SK-N-SH (cell line): ENCODE results near the gene COX5B. TPM values are rescaled to one million over a fixed set of nuclear protein-coding genes. Genes with fewer than 3 reads are reported as not detected.

Experiments
- CTCF ChIA-PET: fragments of 300-600, 350-600 bp; formaldehyde crosslinking; extraction: SDS; loops from one replicate; lab custom pipeline; 2021; lab: Yijun Ruan, JAX
- POLR2A ChIA-PET: fragments of 350-600 bp; sonication (Branson Sonifier 250); formaldehyde crosslinking; extraction: SDS; loops from one replicate; lab custom pipeline; 2020; ENCODE audit warnings: antibody characterized with exemption, inconsistent platforms; lab: Yijun Ruan, JAX
- DNase-seq: peaks from one replicate; pipeline ENCODE4 v3.0.0; 2012
- H2AFZ ChIP-seq: fragments of 200-600 bp; sonication (generic); 2 replicates; pipeline ENCODE4 v1.8.1; 2016; ENCODE audit warnings: antibody characterized with exemption, mild to moderate bottlenecking, low read depth
- H3F3A ChIP-seq: fragments of 200-600 bp; sonication (generic); replicated peaks from 2 replicates; pipeline ENCODE3; 2016; ENCODE audit warnings: antibody characterized with exemption, mild to moderate bottlenecking; ENCODE audit not compliant: insufficient read depth
- H3K27ac ChIP-seq, 2 experiments: fragments of 200-500 bp in 1 of 2; fragments of 200-600 bp in 1 of 2; sonication (Bioruptor generic) in 1 of 2; sonication (generic), shearing (Covaris generic) in 1 of 2; 2 replicates each; pipeline versions ENCODE4 v1.5.1 to v1.6.1; 2014 to 2016; ENCODE audit warnings: low read depth in 2 of 2, inconsistent platforms in 1 of 2, low read length in 1 of 2, mild to moderate bottlenecking in 1 of 2, mixed read lengths in 1 of 2
- H3K27me3 ChIP-seq: fragments of 200-600 bp; sonication (generic), shearing (Covaris generic); 2 replicates; pipeline ENCODE4 v1.6.1; 2016; ENCODE audit warnings: mixed run types; ENCODE audit not compliant: insufficient read depth
- H3K36me3 ChIP-seq, 2 experiments: fragments of 200-500 bp in 1 of 2; fragments of 200-600 bp in 1 of 2; sonication (Bioruptor generic) in 1 of 2; sonication (generic) in 1 of 2; replicated peaks in 1 of 2; 2 replicates each; pipeline versions ENCODE3 to v1.5.1; 2014 to 2016; ENCODE audit warnings: low read length in 1 of 2, mild to moderate bottlenecking in 1 of 2; ENCODE audit not compliant: insufficient read depth in 2 of 2, control insufficient read depth in 1 of 2
- H3K4me1 ChIP-seq, 2 experiments: fragments of 200-500 bp in 1 of 2; fragments of 200-600 bp in 1 of 2; sonication (Bioruptor generic) in 1 of 2; sonication (generic), shearing (Covaris generic) in 1 of 2; 2 replicates each; pipeline versions ENCODE4 v1.5.1 to v1.6.1; 2014 to 2016; ENCODE audit warnings: low read depth in 1 of 2, low read length in 1 of 2, mixed run types in 1 of 2; ENCODE audit not compliant: insufficient read depth in 2 of 2, control insufficient read depth in 1 of 2
- H3K4me2 ChIP-seq: fragments of 200-600 bp; sonication (generic), shearing (Covaris generic); 2 replicates; pipeline ENCODE4 v1.6.1; 2017; ENCODE audit warnings: mixed run types
- H3K4me3 ChIP-seq, 2 experiments: fragments of 200-500 bp in 1 of 2; fragments of 200-600 bp in 1 of 2; sonication (Bioruptor generic) in 1 of 2; sonication (generic), shearing (Covaris generic) in 1 of 2; 2 replicates each; pipeline versions ENCODE4 v1.5.1 to v1.8.1; 2014 to 2016; ENCODE audit warnings: low read depth in 2 of 2, inconsistent platforms in 1 of 2, low read length in 1 of 2, mild to moderate bottlenecking in 1 of 2, mixed read lengths in 1 of 2, moderate library complexity in 1 of 2
- H3K79me2 ChIP-seq: fragments of 200-600 bp; sonication (generic); 2 replicates; pipeline ENCODE4 v1.8.1; 2017; ENCODE audit warnings: mild to moderate bottlenecking; ENCODE audit not compliant: insufficient read depth
- H3K9ac ChIP-seq: fragments of 200-600 bp; sonication (generic); 2 replicates; pipeline ENCODE4 v1.6.1; 2017; ENCODE audit warnings: mixed run types
- H3K9me2 ChIP-seq: fragments of 200-600 bp; sonication (generic); 2 replicates; pipeline ENCODE4 v1.6.1; 2017; ENCODE audit warnings: mixed run types
- H3K9me3 ChIP-seq: fragments of 200-600 bp; sonication (generic); 2 replicates; pipeline ENCODE4 v1.6.1; 2017; ENCODE audit warnings: mixed run types, mild to moderate bottlenecking, moderate library complexity
- H4K20me1 ChIP-seq: fragments of 200-600 bp; sonication (generic); 2 replicates; pipeline ENCODE4 v1.6.1; 2017; ENCODE audit warnings: mild to moderate bottlenecking, mixed run types; ENCODE audit not compliant: insufficient read depth
- FOSL2 ChIP-seq: IDR thresholded peaks from 2 replicates; pipeline ENCODE4 v1.4.0; 2012; ENCODE audit warnings: low read depth, mild to moderate bottlenecking, moderate library complexity, borderline replicate concordance
- GABPA ChIP-seq: IDR thresholded peaks from 2 replicates; pipeline ENCODE4 v1.4.0; 2012; ENCODE audit warnings: low read depth, mild to moderate bottlenecking
- MXI1 ChIP-seq: IDR thresholded peaks from 2 replicates; pipeline ENCODE4 v1.6.1; 2012; ENCODE audit warnings: mild to moderate bottlenecking, low read depth, low read length, improper control_type of control experiment
- RCOR1 ChIP-seq: fragments of 150-350 bp; IDR thresholded peaks from 2 replicates; pipeline ENCODE4 v1.6.1; 2017; ENCODE audit warnings: antibody characterized with exemption, low read length
- WGBS: methylation state at CpG from one replicate; pipeline ENCODE4 v1.1.6; 2017; ENCODE audit warnings: low lambda C conversion rate; 5-methylcytosine and 5-hydroxymethylcytosine counted together
- polyA plus RNA-seq, 3 experiments: library from polyadenylated mRNA; depleted of rRNA; stranded (reverse); fragments of >200 nt; gene quantifications; 2 replicates each; pipeline ENCODE4 v1.2.3, GENCODE V29; 2012
- TF ChIP-seq, protein P1 (sequence below): fragments of 150-350 bp; IDR thresholded peaks from 2 replicates; pipeline ENCODE4 v1.6.1; 2017; ENCODE audit warnings: antibody characterized with exemption, low read length, low read depth, borderline replicate concordance
- TF ChIP-seq, protein P2 (sequence below): fragments of 150-350 bp; IDR thresholded peaks from 2 replicates; pipeline ENCODE4 v1.6.1; 2016; ENCODE audit warnings: mild to moderate bottlenecking, low read depth, low read length
- TF ChIP-seq, protein P3 (sequence below): IDR thresholded peaks from 2 replicates; pipeline ENCODE4 v1.4.0; 2012; ENCODE audit warnings: low read depth, borderline replicate concordance

COX5B gene
- polyA plus RNA-seq, 1 of the 3 experiments (the other 2 are of a cell fraction) = 702 TPM

DNA sequence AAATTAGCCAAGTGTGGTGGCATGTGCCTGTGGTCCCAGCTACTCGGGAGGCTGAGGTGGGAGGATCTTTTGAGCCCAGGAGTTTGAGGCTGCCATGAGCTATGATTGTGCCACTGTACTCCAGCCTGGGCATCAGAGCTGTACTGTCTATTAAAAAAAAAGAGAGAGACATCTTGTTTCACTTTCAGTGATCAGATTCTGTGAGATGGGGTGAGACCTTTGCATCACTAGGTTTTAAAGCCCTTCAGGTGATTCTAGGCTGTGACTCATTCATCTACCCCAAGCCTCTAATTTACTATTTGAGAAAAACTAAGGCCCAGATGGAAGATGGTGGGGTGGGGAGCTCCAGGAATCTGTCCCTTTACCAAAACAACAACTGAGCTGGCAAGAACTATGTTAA is 30.8 kb downstream of the COX5B start:
- H3K9me3 ChIP-seq = no peaks in the 10 kb centered on the region
- no peak overlapping the region for H3K9ac ChIP-seq
- H3K4me3 ChIP-seq = no peak overlapping the region
- no peaks in the 10 kb centered on the region for H3F3A ChIP-seq
- H4K20me1 ChIP-seq = no peaks in the 10 kb centered on the region
- no peaks in the 10 kb centered on the region for H3K36me3 ChIP-seq
- no peak overlapping the region for H2AFZ ChIP-seq
- ChIA-PET POLR2A (no interaction called here), CTCF (interaction anchor here (0.7 to 3.5 kb wide), 6 partner anchors 12 to 86 kb away, joined by 3 to 26 read pairs (median 4); partner anchors contain the start of genes ACTR1B and COX5B)
- TF ChIP-seq MXI1 = no peak
- H3K79me2 ChIP-seq = no peaks in the 10 kb centered on the region
- WGBS = 82% methylated on average over 1 of the region's 1 CpG
- no peaks in the 10 kb centered on the region for H3K9me2 ChIP-seq
- no peak overlapping the region for H3K27ac ChIP-seq
- no peak overlapping the region for H3K4me2 ChIP-seq
- DNase-seq = no peak
- H3K27me3 ChIP-seq = no peaks in the 10 kb centered on the region
- H3K4me1 ChIP-seq = no peaks in the 10 kb centered on the region

DNA sequence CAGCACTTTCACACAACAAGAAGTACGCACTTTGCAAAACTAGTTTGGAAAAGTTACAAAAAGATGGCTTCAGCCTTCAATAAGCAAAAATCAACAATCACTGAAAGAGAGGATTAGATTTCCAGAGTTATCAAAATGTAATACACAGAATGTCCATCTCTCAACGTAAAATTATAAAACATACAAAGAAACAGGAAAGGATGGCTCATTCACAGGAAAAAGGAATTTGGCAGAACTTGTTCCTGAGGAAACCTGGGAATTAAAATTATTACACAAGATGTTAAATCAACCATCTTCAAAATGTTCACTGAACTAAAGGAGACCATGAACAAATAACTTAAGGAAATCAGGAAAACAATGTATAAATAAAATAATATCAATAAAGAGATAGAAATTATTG is 31.6 kb downstream of the COX5B start:
- no peak overlapping the region for H3K27ac ChIP-seq
- H3K9me2 ChIP-seq = no peaks in the 10 kb centered on the region
- no peaks in the 10 kb centered on the region for H3K79me2 ChIP-seq
- H3K27me3 ChIP-seq = no peaks in the 10 kb centered on the region
- 79% methylated on average over 2 of the region's 2 CpGs for WGBS
- no peaks in the 10 kb centered on the region for H3K36me3 ChIP-seq
- CTCF ChIA-PET = interaction anchor here (0.8 to 3.5 kb wide), 3 partner anchors 14 to 87 kb away, joined by 3 to 26 read pairs (median 4); partner anchors contain the start of gene ACTR1B
- H3K9me3 ChIP-seq = no peaks in the 10 kb centered on the region
- no peak overlapping the region for H3K4me3 ChIP-seq
- H3K9ac ChIP-seq = no peak overlapping the region
- POLR2A ChIA-PET = no interaction called here
- TF ChIP-seq MXI1 = no peak
- TF ChIP-seq, protein P1, sequence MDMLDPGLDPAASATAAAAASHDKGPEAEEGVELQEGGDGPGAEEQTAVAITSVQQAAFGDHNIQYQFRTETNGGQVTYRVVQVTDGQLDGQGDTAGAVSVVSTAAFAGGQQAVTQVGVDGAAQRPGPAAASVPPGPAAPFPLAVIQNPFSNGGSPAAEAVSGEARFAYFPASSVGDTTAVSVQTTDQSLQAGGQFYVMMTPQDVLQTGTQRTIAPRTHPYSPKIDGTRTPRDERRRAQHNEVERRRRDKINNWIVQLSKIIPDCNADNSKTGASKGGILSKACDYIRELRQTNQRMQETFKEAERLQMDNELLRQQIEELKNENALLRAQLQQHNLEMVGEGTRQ = no peak
- TF ChIP-seq, protein P2, sequence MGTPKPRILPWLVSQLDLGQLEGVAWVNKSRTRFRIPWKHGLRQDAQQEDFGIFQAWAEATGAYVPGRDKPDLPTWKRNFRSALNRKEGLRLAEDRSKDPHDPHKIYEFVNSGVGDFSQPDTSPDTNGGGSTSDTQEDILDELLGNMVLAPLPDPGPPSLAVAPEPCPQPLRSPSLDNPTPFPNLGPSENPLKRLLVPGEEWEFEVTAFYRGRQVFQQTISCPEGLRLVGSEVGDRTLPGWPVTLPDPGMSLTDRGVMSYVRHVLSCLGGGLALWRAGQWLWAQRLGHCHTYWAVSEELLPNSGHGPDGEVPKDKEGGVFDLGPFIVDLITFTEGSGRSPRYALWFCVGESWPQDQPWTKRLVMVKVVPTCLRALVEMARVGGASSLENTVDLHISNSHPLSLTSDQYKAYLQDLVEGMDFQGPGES = no peak
- TF ChIP-seq RCOR1 = no peak
- no peak for TF ChIP-seq FOSL2
- no peak for TF ChIP-seq GABPA
- TF ChIP-seq, protein P3, sequence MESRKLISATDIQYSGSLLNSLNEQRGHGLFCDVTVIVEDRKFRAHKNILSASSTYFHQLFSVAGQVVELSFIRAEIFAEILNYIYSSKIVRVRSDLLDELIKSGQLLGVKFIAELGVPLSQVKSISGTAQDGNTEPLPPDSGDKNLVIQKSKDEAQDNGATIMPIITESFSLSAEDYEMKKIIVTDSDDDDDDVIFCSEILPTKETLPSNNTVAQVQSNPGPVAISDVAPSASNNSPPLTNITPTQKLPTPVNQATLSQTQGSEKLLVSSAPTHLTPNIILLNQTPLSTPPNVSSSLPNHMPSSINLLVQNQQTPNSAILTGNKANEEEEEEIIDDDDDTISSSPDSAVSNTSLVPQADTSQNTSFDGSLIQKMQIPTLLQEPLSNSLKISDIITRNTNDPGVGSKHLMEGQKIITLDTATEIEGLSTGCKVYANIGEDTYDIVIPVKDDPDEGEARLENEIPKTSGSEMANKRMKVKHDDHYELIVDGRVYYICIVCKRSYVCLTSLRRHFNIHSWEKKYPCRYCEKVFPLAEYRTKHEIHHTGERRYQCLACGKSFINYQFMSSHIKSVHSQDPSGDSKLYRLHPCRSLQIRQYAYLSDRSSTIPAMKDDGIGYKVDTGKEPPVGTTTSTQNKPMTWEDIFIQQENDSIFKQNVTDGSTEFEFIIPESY = no peak
- TF ChIP-seq, all 33 proteins: peak for 0
- Histone ChIP-seq H2AFZ (no peak overlapping the region), H4K20me1 (no peaks in the 10 kb centered on the region), H3F3A (no peaks in the 10 kb centered on the region), H3K4me2 (no peak overlapping the region), H3K4me1 (no peaks in the 10 kb centered on the region)
- no peak for DNase-seq
